Bone marrow (tissue), 2 donors: Measurements from ENCODE around the gene MSMB.
"Not testable (repeated sequence)": the region's sequence is repeated elsewhere in the genome, so short reads cannot be mapped to it uniquely, and the experiment has no call there.

Source experiments
- DNase-seq, 2 donors: peaks; one replicate each; lab custom pipeline; 2025; lab: John Stamatoyannopoulos, UW

MSMB gene

GRCh38 chr10:46006219-46006618 lies 39.9 kb downstream of the MSMB start:
- no peak for DNase-seq

DNA sequence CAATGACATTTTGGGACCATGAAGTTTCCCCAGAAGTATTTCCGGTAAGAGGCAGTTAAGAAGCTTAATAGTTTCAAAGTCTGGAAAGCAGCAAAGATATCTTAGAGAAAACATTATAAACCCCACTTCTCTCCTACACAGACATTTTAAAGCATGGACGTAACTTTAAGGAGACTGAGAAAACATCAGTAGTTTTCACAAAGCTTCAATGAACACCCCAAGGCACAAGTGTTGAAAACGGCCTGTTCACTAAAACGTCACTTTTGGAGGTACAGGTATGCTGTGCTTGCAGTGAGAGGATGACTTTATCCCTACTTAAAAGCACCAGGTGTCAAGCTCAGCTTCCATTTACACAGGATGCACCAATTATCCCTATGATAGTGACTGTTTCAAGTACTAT lies 40.7 kb downstream of the MSMB start:
- DNase-seq = no peak

DNA sequence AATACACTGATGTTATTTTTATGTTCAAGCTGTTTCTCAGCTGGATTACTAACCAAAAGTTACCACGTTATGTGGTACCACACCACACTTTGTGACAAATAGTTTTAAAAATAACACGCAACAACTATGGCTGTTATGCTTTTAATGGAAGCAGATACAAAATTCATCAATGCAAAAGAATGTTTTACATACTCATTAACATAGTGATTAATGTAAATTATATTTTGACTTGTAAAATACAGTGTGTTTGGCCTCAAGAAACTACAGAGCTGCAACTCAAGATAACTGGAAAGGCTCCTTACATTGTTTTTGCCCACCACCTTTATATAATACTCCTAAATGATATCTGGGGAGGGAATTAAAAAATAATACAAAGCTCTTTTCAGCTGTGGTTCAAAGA lies 41.1 kb downstream of the MSMB start:
- DNase-seq = no peak

- no peak for DNase-seq
Observed at GRCh38 chr10:46002916-46003693, 43.0 kb downstream of the MSMB start.

DNA sequence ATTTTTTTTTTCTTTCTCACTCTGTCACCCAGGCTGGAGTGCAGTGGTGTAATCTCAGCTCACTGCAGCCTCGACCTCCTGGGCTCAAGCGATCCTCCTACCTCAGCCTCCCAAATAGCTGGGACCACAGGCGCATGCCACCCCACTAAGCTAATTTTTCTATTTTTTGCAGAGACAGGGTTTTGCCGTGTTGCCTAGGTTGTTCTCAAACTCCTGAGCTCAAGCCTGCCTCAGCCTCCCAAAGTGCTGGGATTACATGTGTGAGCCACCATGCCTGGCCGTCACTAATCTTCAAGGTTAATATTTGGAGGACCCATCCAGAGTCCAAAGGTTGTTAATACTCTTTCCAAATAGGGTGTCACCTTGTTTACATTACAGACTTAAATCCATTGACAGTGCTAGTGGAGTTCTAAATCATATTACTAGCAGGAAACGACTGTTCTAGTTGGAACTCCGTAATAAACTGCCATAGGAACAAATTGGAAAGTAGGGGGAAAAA lies 43.8 kb downstream of the MSMB start:
- DNase-seq = not testable (repeated sequence)

- no peak for DNase-seq
Observed at GRCh38 chr10:46001187-46001756, 44.8 kb downstream of the MSMB start.

- no peak for DNase-seq
Observed at GRCh38 chr10:46000538-46000937, 45.5 kb downstream of the MSMB start.

DNA sequence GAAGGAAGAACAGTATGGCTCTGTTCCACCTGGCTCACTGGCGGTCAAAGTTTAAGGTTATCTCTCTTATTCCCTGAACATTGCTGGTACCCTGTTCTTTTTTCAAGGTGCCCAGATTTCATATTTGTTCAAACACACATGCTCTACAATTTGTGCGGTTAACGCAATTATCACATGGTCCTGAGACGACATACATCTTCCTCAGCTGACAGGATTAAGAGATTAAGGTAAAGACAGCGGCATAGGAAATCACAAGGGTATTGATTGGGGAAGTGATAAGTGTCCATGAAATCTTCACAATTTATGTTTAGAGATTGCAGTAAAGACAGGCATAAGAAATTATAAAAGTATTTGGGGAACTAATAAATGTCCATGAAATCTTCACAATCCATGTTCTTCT lies 46.1 kb downstream of the MSMB start:
- DNase-seq = not testable (repeated sequence)

DNA sequence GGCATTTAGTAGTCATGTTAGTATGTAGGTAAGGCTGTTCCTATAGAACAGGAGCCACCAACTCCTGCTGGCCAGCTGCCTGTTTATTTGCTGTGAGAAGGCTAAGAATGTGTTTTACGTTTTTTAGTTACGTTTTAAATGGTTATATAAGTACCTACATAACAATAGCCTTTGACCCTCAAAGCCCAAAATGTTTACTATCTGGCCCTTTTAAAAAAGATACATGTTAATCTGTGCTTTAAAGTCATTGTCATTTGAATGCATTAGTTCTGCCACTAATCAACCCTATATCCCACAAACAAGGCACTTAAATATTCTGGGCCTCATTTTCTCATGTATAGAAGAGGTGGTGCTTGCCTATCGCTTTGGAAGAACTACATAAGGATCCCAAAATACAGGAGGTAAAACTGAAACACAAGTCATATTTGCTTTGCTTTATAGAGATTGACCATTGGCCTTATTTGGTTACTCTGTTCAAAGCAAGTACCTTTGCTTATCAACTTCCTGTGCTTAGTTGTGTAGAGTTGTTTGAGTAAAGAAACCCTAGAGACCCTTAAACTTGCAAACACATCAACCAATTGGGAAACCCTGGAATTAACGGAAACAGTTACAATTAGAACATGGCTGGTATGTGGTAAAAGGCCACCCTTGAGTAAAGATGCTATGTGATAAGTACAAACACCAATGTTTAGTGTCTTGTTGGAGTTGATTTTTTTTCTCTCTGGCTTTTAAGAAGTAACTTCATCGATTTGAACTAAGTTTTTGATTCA lies 47.9 kb downstream of the MSMB start:
- no peak for DNase-seq

DNA sequence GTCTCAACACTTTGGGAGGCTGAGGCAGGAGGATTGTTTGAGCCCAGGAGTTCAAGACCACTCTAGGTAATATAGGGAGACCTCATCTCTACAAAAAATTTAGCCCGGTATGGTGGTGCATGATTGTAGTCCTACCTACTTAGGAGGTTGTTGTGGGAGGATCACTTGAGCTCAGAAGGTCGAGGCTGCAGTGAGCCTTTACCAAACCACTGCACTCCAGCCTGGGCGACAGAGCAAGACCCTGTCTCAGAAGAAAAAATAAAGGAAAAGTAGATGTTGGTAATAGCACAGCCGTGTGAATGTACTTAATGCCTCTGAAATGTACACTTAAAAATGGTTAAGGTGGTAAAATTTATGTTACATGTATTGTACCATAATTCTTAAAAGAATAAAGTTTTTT lies 48.5 kb downstream of the MSMB start:
- no peak for DNase-seq

DNA sequence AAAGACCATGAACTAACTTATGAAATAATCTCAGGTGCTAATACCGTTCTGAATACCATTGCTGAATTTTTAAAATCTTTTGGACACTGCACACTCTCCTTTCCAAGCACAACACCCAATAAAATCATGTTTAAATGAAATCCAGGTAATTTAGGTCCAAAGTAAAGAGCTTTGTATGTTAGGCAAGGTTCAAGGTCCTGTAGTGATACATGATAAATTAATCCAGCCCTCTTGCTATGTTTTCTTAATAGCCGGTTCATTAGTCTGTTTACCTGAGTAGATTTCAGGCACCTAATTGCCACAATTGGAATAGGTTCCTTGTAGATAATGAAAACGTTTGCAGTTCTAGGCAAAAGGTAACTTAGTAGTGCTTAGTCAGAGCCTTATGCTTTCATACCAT lies 60.5 kb downstream of the MSMB start:
- not testable (repeated sequence) for DNase-seq

DNA sequence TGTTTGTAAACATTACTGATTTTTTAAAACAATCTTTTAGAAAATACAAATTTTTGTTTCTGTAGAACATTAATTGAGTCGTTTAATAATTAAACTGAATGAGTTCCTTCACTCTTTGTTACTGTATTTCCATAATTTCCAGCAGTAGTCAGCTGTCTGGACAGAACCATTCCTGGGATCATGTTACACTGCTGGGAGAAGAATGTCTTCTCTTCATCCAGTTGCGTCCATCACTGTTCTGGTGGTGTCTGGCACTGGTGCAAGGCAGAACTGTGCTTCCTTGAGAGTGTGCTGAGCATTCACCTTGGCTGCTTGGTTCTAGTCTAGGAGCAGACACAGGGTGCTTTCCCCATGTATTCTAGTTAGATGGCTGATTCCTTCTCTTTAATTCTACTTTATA lies 61.6 kb downstream of the MSMB start:
- not testable (repeated sequence) for DNase-seq

GRCh38 chr10:45983538-45984186 lies 62.4 kb downstream of the MSMB start:
- DNase-seq = peak in 1 of 2 donors; percentile 55
